ENCODE data around the gene ABCA4.
"Not testable (repeated sequence)": the region's sequence is repeated elsewhere in the genome, so short reads cannot be mapped to it uniquely, and the experiment has no call there.

The ABCA4 gene

DNA sequence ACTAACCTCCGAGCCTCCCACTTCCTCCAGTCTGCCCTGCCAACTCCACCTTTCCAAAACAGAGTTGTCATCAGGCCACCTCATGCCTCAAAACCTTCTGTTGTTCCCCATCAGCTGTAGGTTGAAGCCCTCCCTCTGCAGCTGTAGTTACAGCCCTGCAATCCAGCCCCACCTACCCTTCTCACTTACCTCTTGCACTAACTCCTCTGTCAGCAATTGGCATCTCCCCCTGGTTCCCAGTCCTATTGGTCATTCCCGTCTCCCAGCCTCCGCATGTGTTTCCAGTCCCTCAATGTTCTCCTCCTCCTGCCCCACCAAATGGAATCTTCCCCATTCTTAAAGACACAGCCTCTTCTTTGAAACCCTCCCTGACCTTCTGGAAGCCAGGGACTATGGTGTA lies 111.6 kb downstream of the ABCA4 start:
- DNase-seq (ENCODE audit: low spot score) = no peak

DNA sequence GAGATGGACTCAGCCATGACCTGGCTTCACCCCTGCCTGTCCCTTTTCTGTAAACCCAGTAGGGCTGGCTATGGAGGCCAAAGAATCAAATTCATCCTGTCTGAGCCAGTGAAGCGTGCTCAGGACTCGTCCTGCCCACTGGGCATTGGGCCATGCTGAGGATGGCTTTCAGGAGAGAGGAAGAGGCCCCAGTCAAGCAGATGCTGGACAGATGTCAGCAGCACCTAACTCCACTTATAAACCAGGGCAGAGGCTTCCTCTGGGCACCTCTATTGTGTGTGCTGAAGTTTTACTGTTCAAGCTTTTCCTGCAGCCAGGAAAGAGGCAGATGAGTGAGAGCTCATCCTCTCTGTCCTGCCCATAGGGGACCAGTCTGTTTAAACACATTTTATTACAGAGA lies 114.3 kb downstream of the ABCA4 start:
- no peak for DNase-seq (ENCODE audit: low spot score)

DNA sequence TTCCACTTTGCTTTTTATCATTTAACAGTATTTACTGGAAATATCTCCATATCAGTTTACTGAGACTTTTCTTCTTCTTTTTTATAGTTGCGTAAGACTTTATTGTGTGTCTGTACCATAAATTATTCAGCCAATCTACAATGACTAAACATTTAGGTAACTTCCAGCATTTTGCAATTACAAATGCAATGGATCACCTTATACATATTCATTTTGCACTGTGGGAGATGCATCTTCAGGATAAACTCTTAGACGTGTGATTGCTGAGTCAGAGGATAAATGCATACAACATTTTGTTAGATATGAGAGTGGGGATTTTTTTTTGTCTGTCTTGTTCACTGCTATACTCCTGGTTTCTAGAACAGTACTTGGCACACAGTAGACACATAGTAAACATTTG lies 116.0 kb downstream of the ABCA4 start:
- DNase-seq (ENCODE audit: low spot score) = no peak

DNA sequence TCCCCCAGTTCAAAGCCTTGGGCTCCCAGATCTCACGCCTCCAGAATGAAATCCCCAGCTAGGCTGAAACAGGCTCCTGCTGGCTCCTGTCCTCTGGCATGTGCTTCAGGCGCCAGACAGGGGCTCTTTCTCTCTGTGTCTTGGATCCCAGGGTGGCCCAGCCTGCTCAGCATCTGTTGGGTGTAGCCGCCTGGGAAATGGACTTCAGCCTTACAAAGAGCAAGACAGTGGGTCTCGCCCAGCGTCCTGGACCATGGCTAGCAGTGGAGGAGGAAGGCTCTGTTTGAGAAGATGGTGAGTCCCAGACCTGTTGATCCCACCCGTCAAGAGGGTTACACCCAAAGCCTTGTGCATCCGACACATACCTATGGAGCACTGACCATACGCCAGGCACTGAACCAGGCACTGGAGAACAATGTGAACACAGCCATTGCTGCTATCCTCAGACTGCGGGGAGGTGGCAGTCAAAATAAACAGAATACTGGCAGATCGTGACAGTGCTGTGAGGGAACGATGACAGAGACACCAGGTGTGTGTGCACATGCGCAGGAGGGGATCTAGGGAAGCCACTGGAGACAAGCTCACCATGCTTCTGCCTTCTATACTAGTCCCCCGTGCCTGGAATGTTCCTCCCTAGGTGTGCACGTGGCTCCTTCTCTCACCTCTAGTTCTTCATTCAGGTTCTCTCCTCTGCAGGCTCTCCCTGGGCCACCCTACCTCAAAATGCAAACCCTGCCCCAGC lies 118.7 kb downstream of the ABCA4 start:
- no peak for DNase-seq (ENCODE audit: low spot score)

DNA sequence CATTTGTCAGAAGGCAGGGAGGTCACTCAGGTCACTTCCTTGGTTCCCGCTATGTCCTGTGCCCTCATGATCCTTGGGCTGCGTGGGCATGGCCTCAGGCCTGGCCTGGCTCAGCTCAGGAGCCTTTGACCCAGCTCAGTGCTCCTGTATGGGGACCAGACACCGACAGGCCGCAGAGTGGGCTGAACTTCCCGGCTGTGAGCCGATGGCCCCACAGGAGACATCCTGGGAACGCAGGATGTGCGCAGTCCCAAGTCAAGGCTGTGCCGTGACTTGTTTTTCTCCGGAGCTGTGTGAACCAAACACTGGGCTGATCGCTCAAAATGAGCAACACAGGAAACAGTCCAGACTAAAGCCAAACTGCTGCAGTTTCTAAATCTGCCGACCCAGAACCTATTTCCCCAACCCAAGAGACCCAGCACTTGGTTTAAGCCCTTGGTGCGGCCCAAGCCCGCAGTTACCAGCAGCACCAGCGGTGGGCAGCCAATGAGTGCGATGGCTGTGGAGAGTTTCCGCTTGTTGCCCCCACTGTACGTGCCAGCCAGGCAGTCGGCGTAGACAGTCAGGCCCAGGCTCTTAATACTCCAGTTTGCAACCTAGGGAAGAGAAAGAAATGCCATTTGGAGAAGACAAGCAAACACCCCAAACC lies 119.4 kb downstream of the ABCA4 start:
- DNase-seq (ENCODE audit: low spot score) = no peak

DNA sequence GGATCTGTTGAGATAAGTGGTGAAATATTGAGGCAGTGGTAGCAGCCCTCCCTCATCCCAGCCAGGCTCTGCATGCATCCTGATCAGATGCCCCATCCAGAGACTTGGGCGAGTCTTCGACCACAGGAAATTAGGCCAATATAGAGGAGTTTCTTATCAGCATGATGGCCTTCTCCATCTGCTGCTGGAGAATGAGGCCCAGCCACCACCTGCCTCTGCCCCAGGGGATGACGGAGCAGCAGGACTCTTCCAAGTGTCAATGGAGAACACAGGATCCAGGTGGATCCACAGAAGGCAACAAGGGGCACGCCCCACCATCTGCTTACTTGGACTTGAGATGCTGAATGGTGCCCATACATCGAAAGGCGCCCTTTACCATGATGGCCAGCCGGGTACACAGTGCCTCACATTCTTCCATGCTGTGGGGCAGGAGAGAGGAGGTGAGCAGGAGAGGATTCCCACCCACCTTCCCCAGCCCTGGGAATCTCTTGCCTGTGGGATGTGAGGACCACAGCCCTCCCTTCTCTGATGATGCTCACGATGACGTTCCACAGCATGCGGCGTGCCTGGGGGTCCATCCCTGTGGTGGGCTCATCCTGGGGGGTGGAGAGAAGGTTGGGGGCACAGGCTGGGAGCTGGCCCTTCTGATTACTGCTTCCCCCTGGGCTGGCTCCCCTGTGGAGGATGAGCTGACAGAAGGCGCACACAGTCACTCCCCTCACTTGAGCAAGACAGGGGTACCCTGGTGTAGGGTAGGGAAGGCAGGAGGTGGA lies 120.3 kb downstream of the ABCA4 start:
- DNase-seq (ENCODE audit: low spot score) = peak; percentile 13

DNA sequence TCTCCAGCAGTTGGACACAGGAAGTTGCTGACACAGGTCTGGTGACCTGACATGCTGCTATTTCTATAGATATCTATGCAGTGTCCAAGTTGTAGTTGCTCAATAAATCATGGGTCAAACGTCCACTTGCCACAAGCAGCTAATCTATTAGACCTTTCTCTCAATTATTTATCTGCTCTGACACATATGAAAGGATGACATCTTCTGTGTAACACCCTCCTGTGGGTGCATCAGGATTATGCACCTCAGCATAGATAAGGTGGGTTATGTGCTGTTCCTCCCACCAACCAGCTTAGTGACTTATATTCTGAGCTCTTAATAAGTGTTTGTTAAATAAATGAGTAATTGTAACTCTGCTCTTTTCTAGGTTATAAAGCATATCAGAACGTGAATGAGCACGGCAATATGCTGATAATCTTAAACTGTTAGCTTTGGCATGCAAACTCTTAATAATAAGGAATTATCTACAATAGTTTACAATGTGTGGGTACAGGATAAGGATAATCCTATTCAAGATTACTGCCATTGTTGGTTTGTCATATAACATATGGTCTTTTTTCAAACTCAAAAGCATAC lies 121.0 kb downstream of the ABCA4 start:
- no peak for DNase-seq (ENCODE audit: low spot score)

DNA sequence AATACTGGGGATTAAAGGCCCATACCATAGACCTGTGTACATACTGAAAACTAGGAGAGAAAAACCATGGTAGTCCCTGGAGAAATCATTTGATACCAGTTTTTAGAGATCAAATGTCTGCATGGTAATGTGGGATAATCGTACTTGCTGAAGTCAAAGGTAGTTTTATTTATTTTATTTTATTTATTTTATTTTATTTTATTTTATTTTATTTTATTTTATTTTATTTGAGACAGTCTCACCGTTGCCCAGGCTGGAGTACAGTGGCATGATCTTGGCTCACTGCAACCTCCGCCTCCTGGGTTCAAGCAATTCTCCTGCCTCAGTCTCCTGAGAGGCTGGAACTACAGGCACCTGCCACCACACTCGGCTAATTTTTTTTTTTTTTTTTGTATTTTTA lies 122.4 kb downstream of the ABCA4 start:
- DNase-seq (ENCODE audit: low spot score) = not testable (repeated sequence)

DNA sequence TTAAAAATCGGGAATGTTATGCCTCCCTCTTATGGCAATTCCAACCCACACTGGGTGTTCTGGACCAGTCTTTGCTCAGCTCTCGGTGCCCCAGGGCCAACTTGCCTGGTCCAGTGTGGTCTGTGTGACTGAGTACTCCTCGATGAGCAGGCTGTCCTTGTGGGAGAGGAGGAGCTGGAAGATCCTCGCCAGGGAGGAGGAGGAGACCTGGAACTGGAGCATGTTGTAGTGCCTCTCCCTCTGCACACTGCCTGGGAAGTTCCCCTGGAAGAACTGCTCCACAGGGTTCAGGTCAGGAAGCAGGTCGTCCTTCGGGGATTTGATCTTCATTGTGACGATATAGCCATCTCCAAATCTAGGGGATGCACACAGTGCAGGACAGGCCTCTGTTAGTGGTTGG lies 123.2 kb downstream of the ABCA4 start:
- DNase-seq (ENCODE audit: low spot score) = no peak

DNA sequence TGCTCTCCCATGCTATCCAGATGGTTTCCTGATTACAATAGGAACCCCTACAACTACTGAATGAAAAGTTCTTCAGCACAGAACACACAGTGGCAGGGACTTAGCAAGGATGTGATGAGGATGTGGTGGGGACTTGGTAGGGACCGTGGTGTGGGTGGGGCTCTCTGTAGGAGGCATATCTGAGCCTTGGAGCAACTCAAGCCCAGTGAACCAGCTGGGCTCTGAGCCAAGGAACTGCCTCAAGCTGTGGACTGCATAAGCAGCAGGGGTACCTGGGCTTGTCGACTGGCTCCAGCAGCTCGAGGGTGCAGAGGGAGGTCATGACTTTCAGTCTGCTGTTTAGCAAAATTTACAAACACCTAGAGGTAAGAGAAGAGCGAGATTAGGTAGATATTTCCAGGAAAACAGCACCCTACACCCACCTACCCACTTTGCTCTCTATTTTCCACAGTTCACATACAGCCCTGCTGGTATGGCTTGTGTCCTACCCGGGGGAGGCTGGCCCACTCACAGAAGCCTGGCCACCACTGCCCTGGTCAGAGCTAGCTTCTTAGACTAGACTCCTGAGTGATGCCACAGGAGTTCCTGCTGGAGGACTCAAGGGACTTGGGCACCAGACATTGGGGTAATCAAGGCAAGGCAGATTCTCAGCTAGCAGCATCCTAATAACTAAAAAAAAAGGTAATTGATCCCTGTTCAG lies 125.0 kb downstream of the ABCA4 start:
- no peak for DNase-seq (ENCODE audit: low spot score)

DNA sequence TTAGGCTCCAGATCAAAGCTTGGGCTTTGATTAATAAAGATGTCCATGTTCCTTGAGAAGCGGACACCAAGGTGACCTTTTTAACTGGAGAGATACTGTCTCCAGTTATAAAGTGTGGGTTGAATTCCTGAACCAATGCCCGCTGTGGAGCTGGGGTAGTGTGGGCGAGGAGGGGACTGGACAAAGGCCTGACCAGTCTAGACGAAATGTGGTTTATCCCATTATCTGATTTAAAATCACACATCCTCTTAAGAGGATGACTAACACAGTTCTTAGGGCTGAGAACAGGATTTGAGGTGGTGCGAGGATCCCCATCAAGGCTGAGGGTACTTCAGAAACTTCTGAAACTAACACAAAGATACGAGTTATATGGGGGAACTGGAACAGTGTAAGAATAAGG lies 127.2 kb downstream of the ABCA4 start:
- DNase-seq (ENCODE audit: low spot score) = no peak

DNA sequence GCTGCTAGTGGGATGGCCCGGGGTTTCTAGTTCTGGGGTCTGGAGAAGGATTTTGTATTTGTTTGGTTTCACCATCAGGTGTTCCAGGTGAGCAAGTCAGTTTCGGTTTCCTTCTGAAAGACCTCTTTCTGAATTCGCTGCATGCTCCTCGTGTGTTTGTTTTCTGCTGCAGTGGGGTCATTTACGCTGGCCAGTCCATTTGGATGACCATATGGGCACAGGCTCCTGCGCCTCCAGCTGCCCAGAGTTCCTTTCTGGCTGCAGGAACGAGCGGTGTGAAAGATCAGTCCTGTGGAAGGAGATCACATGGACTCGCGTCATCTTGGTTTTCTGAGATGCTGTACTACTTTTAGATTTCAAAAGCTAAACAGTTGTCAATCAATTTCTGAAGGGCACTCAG lies 128.0 kb downstream of the ABCA4 start:
- no peak for DNase-seq (ENCODE audit: low spot score)

DNA sequence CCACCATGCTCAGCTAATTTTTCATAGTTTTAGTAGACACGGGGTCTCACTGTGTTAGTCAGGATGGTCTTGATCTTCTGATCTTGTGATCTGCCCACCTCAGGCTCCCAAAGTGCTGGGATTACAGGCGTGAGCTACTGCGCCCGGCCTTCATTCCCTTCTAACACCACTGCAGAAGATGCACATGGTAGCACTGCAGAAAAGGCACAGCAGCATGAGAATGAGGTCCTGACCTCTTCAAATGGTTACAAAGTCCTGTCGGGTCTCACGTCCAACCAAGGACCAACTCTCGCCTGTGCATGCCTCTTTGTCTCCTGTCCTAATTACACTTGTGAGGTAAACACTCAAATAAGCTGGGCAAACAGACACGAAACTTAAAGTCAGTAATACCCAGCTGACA lies 128.8 kb downstream of the ABCA4 start:
- no peak for DNase-seq (ENCODE audit: low spot score)

DNA sequence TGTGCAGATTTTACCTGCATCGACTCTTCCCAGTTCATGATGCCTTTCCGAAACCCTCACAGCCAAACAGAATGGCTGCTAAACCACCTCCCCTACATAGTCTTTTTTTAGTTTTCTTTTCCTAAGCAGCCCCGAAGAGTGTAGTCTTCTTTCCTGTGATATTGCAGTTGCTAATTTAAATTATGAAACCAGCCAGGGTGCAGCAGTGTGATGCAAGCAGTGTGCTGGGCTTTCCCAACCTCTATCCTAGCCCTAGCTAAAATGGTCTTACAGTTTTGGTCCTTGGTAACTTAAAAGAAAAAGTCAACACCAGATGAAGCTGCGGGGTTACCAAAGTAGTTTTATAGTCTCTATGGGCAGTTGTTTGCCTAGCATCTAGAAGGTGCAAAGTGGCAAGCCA lies 129.7 kb downstream of the ABCA4 start:
- no peak for DNase-seq (ENCODE audit: low spot score)

DNA sequence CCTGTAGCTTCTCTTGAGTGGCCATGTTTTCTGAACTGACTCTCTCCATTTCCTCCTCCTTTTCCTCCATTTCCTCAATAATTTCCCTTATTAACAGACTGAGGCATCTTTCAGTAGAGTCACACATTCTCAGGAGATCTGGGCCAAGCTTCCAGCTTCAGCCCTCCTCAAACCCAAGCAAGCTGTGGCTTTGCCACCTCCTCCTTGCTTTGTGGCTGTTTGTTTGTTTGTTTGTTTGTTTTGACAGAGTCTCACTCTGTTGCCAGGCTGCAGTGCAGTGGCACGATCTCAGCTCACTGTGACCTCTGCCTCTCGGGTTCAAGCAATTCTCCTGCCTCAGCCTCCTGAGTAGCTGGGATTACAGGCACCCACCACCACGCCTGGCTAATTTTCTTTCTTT lies 130.5 kb downstream of the ABCA4 start:
- not testable (repeated sequence) for DNase-seq (ENCODE audit: low spot score)

DNA sequence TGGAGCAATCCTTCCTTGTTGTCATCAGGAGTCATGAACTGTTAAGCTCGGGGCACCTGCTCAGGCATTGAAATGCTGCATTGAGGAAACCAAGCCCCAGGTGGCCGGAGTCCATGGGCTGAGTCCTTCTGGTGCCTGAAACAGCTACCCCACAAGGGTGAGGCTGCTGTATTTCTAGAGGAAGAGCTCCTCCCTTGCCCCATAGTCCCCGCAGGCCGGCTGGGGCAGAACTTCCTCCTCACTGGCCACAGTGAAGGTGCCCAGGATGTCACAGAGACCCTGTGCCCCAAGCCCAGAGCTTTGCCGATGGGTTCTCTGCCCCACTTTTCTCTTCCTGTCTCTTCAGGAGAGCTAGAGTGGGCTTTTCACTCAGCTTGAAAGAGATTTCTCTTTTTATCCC lies 130.9 kb downstream of the ABCA4 start:
- DNase-seq (ENCODE audit: low spot score) = no peak

DNA sequence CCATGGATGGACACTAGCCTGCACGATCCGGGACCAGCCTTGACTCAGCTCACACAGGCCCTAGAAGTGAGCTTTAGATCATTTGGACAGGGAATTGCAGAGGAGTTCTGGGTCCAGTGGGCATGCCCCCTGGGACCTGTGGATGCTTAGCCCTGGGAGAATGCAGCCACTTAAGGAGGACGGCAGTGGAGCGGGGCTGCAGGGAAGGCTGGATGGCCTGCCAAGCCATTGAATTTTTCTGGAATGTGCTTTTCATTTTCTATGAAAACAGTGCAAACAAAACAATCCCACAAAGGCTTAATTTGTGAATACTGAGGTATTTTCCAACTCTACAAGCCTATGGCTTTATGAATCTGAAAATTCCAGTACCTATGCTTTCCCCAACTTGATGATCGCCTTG lies 131.3 kb downstream of the ABCA4 start:
- DNase-seq (ENCODE audit: low spot score) = no peak

DNA sequence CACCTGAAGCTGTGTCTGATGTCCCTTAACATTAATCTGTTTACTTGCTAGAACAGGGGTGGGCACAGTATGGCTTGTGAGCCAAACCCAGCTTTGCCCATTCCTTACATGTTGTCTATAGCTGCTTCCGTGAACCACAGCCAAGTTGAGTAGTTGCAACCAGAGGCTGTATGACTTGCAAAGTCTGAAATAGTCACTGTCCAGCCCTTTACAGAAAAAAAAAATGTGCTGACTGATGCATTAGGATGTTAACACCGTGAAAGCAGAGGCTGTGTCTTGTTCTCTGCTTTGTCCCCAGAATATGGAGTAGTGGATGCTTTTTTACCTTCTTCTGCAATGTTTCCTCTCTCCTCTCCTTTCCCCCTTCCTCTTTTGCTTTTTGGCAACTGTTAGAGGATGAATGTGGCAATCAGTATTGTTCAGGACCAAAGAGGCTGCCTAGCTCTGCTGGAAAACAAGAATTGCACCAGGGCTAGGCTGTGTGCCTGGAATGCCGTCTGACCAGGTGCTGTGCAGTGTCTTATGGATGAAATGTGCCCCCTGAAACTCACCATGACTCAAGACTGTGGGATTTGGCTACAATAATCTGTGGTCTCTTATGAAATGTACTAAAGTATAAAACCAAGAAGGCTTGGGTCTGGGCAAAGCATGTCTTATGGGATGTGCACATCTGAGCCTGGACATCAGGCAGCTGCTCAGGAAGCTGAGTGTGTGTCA lies 132.2 kb downstream of the ABCA4 start:
- no peak for DNase-seq (ENCODE audit: low spot score)

DNA sequence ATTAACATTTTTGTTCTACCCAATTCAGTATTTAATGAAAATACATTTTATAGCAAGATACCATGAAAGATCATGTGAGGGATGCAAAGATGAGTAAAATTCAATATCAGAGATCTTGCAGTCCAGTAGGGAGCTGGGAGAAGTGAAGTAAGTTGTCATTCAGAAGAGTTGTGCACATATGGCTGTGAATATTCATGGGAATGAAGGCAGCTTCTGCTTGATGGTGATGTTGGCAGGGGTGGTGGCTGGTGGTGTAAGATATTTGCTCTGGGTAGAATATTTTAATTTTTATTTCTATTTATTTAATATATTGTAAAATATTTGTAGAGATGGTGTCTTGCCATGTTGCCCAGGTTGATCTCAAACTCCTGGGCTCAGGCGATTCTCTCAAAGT lies 139.7 kb downstream of the ABCA4 start:
- DNase-seq (ENCODE audit: low spot score) = no peak

DNA sequence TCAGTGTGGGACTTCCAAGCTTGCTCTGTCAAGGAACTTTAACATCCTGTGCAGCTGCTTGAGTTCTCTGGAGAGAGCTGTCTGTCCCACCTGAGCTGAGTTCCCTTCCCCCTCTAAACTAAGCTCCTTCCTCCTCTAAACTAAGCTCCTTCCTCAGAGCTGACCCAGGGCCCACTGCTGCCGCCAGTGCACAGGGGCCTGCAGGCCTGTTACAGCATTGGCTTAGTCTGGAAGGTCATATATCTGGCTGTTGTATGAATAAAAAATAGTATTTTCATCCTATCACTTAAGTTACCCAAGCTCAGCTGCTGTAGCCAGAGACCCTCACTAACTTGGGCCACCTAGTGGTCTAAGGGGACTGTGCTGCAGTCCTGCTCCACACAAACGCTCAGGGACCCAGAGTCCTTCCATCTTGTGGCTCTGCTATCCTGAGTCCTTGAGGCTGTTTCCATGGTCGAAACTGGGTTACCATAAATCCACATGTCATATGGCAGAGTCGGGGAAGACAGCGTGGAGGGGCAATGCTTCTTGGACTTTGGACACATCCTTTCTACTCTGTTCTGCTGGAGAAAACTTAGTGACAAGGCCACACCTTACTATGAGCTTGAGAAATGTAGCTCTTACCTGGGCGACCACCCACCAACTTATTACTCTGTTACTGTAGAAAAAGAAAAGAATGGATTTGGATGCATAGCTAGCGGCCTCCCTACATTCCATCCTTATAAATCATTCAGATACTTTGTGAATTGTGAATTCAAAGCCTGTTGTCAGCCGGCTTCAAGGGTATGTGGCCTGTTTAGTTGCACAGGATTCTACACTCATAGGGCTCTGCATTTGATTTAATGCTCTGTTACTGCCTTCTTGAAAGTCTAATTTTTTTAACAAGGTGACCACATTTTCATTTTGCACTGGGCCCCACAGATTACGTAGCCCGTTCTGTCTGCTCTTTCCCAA lies 140.4 kb downstream of the ABCA4 start:
- peak; percentile 30 for DNase-seq (ENCODE audit: low spot score)

All from SK-N-DZ (cell line).